GM10847 (cell line): ENCODE measurements around the gene DGKZ.
A peak's percentile ranks its signal among the peaks of the same experiment; 100 is the strongest.

Experiments
- POLR2A ChIP-seq: IDR thresholded peaks from 2 replicates; pipeline ENCODE4 v1.6.1; 2011; ENCODE audit not compliant: insufficient read length; ENCODE audit errors: extremely low read depth

DGKZ gene

GRCh38 chr11:46350695-46351094, 3.4 kb downstream of the DGKZ start:
- TF ChIP-seq POLR2A, result no peak

- TF ChIP-seq POLR2A, result no peak
Observed at GRCh38 chr11:46351148-46351547, 3.9 kb downstream of the DGKZ start.

- no peak for TF ChIP-seq POLR2A
Observed at GRCh38 chr11:46351606-46352005, 4.3 kb downstream of the DGKZ start.

- TF ChIP-seq POLR2A, result no peak
Observed at GRCh38 chr11:46352063-46352841, 5.0 kb downstream of the DGKZ start.

- TF ChIP-seq POLR2A, result no peak
Observed at GRCh38 chr11:46353698-46354097, 6.4 kb downstream of the DGKZ start.

- no peak for TF ChIP-seq POLR2A
Observed at GRCh38 chr11:46356924-46357482, 9.7 kb downstream of the DGKZ start.

- no peak for TF ChIP-seq POLR2A
Observed at GRCh38 chr11:46357483-46357936, 10.2 kb downstream of the DGKZ start.

- no peak for TF ChIP-seq POLR2A
Observed at GRCh38 chr11:46359953-46360352, 12.7 kb downstream of the DGKZ start.

GRCh38 chr11:46360878-46361277, 13.6 kb downstream of the DGKZ start:
- no peak for TF ChIP-seq POLR2A

GRCh38 chr11:46361283-46362155, 14.3 kb downstream of the DGKZ start:
- peak; percentile 55 for TF ChIP-seq POLR2A

GRCh38 chr11:46362156-46363030, 15.1 kb downstream of the DGKZ start:
- no peak for TF ChIP-seq POLR2A

- TF ChIP-seq POLR2A, result no peak
Observed at GRCh38 chr11:46363031-46363407, 15.8 kb downstream of the DGKZ start.

GRCh38 chr11:46363455-46364005, 16.3 kb downstream of the DGKZ start:
- TF ChIP-seq POLR2A, result no peak

GRCh38 chr11:46364056-46364455, 16.8 kb downstream of the DGKZ start:
- TF ChIP-seq POLR2A, result no peak

- TF ChIP-seq POLR2A, result no peak
Observed at GRCh38 chr11:46364791-46365190, 17.5 kb downstream of the DGKZ start.

GRCh38 chr11:46366260-46366659, 19.0 kb downstream of the DGKZ start:
- no peak for TF ChIP-seq POLR2A
